ENCODE results near the gene PTPRO.

PTPRO gene

DNA sequence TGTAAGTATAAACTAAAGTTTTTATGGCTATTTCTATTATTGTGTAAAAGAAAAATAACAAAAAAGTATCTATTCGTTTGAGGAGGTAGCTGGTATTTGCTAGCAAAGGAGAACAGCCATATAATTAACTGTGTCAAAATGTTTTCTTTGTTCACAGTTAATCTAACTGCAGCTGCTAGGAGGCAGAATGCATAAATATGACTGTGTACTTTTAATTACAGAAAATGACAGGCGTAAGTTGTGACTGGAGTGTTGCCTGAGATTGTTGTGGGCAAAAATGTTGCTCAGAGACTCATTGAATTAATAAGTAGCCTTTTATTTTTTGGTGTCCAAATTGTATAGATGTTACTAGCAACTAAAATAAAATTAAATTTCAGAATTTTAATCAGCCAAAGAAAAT lies 33.5 kb downstream of the PTPRO start:
- no peak for DNase-seq

DNA sequence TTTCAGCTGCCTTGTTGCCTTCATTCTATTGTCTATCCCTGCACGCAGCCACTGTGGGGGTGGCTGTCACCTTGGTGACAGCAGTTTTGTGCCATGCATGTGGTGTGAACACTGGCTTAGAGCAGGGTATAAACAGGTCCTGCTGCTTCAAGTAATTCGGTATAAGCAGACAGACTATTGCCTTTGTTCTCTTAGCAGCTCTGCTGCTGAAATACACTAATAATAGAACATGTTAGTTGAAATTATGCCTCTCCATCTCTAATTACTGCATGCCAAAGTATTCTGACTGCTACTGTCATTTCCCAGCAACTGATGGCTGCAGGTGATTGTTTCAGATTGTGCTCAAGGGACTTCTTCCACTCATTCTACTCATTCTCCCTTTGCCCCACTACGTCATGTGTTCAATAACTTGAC lies 34.6 kb downstream of the PTPRO start:
- no peak for DNase-seq

DNA sequence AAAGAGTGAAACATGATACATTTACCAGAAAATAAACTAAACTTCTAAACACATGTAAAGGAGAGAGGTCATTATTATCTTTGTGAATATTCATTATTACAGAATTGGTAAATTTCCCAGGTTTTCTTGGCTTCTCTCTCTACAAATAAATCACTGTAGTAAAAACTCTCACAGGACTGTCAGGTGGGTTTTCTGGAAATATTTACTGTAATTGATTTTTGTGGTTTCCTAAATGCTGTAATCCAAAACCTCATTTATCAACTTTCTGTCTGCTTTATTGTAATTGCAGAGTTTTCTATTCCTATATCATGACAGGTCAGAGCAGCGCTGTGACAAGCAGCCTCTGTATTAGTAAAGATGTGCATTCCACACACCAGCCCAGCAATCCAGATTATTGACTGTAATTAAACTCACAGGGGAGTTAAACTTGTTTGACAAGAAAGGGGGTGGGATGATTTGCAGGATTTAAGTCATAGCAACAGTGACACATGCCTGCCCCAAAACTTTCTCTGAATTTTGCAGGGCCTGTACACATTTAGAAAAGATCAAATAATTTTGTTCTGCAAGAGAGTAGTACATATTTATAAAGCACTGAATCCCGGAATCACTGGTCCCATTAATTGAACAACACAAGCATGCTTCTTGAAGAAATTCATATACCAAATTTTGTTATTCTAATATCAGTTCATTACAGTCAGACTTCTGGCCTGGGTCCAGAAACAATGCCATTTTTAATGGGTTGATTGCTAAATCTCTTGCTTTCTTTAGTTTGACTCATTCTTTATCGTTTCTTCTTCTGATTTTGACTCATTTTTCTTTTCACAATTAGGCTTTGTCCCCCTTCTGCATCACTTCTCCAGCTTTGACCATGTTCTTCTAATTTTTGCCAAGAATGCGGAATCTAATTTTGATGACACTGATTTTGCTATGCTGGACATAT lies 42.2 kb downstream of the PTPRO start:
- DNase-seq: no peak

DNA sequence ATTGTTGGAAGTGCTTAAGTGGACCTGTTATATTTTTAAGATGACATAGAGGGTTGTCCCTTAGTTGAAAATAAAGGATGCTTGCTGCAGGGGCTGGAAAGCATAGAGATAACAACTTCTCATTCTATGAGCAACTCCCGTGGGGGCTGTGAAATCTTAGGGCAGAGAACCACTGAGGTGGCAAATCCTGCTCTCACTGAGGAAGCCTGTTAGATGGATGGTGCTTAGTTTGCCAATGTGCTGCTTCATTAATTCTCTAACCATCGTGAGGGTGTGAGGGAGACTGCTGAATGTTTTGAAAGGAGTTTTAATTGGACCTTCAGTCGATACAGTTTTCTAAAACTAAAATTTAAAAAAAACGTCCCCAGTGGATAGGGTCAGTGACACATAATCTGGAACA lies 46.5 kb downstream of the PTPRO start:
- no peak for DNase-seq

DNA sequence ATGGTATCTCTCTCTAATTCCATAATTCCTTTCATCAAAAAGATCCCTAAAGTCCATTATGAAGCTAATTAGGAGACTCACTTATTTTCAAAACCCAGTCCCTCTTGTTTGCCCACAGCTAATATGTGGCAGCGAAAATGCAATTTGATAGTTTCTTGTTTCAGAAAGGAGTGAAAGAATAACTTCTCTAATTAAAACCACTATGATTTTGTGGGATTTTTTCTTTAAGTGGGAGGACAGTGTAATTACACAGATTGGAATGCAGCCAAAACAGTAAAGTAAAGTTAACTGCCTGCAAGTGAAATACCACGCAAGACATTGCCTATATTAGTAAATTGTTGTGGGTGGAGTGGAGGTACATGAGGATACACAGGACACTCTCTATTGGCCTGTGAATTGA lies 50.0 kb downstream of the PTPRO start:
- no peak for DNase-seq

DNA sequence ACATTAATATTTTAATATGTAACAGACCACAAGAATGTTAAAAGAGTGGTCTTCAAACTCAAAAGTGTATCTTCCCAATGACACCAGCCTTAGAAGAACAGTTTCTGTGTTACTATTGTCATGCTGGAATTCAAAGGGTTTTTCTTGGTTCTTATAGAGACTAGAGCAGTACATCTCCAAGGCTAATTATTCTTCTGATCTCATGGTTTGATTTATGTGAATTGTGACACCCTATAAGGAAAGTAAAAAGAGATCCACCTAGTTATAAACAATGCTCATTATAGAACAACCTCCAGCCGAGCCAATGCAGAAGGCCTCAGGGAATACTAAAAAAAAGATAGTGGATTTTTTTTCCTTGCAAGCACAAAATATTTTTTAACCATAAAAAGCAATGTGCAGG lies 65.5 kb downstream of the PTPRO start:
- DNase-seq: no peak

DNA sequence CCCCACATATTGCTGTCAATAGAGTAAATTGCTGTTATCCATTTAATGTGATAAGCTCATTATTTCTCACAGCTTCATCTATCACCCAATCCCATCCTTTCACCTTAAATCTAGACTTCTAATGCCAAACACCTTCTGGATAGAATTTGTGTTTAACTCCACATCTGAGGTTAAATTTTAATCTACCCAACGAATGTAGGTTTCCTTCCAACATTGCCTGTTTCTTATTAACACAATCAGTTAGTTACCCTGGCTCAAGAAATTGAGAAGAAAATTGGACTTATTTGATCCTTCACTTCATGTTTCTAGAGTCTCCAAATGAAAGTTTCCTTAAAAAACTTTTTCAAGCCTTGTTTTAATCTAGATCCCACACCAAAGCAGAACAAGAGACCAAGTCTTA lies 67.3 kb downstream of the PTPRO start:
- no peak for DNase-seq

DNA sequence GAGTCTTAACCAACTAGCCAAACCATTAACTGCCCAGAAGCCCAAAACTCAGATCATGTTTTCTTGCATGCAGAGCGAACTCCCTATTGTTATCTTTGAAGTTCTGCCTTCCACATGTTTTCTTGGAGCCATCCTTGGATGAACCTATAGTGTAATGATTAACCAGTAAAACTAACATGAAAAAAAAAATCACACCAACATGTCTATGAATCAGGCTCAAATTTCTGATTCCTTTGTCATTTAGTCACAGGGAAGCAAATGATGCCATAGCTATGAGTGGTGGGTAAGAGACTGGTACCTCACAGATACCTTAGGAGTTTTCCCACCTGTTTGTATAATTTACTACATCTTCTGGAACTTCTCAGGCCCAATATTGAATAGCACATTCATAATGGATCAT lies 70.7 kb downstream of the PTPRO start:
- DNase-seq: no peak

DNA sequence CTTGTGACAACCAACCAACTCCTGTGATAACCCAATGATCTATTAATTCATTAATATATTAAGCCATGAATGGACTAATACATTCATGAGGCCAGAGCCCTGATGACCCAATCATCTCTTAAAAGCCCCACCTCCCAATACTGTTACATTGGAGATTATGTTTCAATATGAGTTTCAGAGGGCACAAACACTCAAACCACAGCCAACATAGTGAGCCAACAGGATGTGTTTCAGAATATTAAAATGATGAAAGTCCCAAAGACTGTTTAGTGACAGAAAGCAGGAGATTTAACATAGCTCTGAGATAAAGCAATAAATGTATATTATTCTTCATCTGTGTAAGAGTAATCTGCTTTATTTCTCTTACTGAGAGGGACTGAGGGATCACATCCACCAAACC lies 71.7 kb downstream of the PTPRO start:
- DNase-seq: no peak

DNA sequence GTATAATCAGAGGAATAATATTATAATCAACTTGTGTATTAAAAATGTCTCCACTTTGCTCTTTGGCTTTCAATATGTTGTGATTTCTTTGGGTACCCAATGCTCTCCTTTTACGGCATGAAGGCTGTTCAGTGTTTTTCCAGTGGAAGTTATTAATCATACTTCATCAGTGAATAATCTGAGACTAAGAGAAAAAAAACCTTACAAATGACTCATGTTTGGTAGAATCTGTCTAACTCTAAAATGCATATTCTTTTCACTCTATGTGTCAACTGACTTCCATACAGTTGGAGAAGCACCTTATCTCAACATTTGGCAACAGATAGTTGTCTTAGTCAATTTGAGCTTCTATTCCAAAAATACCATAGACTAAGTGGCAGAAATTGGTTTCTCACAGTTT lies 82.2 kb downstream of the PTPRO start:
- no peak for DNase-seq

DNA sequence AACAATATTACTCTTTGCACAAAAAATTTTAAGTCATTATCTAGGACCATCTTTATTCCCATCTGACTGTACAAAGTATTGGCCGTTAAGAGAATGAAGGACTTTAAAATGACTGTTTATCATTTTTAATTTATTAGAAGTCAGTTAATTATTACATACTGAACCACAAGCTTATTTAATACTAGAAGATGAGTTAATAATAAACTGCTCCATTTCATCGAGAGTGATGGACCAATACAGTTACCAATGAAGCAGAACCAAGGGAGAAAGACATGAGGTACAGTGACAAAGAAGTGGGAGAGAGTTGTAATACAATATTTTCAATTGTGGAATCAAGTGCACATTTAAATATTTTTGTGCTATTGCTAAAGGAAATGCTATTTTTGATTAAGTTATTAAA lies 83.3 kb downstream of the PTPRO start:
- DNase-seq: no peak

DNA sequence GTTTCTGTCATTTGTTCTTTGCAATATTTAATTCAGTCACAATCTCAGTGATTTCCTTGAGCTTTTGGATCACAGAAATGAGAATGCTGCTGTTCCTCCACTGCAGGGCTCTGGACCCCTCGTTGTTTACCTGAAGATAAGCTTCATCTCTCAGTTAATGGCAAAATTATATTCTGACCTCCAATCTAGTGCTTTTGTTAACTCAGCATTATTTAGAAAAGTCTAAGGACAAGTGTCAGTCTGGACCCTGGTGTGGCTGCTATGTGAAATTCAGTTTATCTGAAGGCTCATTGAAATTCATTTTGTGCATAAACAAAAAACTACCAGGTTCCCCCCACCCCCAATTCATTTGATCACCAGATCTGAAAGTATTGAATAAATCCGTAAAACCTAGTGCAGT lies 84.7 kb downstream of the PTPRO start:
- no peak for DNase-seq

DNA sequence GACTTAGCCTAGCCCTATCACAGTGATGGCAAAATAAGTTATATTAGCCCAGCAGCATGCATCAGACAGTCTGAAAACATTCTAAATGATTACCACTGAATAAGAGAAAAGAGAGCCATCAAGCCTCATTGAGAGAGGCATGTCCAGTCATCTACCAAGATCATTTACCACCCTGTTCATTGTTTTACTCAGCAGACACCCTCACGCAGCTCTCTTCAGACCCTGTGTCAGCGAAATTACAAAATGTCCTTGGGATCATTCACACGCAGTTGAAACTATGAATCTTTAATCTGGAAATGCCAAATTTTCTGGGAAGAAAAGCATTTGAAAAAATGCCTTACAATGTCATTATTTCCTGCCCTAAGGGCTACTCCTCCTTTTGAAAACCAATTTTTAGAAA lies 89.5 kb downstream of the PTPRO start:
- no peak for DNase-seq

DNA sequence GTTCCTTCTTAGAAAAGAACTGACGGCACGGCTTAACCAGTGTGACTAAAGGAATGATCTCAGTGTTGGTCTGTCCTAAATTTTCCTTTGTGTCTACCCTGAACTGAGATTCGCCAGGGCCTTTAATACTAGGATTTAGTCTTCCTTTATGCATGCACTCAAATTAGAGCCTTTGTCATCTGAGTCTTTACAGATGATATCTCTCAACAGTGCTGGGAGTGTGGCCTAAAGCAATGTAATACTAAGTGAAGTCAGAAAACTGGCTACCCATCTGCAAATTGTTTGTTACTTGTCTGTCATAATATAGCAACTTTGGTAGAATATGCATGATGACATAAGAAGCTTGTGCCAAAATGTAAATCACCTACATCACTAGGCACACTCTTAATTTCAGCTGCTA lies 95.4 kb downstream of the PTPRO start:
- no peak for DNase-seq

DNA sequence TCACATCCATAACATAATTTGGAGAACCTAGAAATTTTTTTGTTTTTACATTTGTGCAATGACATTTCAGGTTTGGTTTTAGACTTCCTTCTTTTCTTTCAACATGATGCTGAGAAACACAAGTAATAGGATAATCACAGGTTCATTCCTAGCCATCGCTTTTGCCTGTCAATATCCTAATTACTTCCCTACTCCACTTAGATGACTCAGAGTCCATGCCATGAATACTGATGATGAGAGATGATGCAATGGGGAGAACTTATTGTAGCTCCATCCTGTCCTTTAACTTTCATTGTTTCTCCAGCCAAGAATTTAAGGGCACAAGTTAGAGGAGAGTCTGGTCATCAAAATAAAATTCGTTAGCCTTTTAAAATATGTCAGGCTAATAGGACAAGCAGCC lies 101.3 kb downstream of the PTPRO start:
- no peak for DNase-seq

DNA sequence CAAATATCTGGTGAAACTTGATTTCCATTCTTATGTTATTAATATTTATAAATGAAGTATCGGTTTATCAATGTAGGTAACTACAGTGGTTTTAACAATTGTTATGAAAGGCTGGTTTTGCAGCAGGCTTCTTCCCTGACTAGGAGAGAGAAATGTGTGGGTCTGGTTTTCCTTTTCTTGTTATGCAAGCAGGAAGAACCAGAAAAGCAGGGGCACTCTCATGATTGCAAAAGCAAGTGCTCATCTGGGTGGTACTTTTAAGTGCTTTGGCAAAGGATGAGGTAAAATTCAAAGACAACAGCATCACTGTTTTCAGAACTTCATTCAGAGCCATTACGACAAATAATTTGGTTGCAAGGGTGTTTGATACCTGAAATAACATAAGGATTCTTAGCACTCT lies 105.6 kb downstream of the PTPRO start:
- no peak for DNase-seq

DNA sequence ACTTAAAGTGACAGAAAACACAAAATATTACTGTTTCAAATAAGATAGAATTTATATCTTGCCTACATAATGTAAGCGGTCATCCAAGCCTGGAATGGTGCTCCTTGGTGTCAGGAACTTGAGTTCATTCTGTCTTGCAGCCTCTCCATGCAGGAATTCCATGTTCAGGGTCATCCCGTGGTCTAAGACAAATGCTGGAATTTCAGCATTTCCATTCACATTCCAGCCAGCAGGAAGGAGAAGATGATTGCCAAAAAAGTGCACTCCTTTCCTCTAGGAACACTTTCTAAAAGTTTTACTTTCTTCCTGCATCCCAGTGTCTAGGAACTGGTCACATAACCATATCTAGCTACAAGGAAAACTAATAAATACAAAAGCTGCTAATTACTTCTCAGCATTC lies 106.3 kb downstream of the PTPRO start:
- no peak for DNase-seq

DNA sequence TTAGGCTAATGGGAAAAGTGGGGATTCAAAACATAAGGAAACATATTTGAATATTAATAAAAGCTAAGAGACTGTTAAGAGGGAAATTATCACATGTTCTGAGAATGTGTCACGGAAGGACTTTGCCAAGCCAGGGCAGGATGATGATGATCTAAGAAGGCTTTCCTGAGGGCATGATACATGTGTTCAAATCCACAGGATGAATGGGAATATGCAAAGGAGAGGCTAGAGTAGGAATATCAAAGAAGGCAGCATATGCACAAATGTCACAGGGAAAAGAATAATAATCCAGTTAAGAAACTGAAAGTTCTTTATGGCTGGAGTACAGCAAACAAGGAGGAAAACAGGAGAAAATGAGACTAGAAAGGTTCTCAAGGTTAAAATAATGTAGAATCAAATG lies 107.0 kb downstream of the PTPRO start:
- DNase-seq: no peak

DNA sequence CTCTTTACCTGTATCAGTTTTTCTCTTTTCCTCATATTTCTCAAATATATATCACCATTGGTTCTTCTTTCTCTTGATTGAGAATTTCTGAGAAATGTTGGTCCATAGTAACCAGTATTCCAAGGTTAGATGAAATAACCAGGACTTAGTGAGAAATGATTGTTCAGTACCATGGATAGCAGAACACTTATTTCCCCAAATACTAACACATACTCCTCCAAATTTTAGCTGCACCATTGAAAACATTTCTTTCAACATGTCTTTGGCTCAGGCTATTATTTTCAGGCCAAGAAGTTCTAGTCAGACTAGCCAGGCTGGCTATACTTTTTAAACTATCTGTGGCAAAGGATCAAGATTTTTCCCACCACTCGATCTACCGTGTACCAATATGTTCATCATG lies 113.3 kb downstream of the PTPRO start:
- DNase-seq: no peak

DNA sequence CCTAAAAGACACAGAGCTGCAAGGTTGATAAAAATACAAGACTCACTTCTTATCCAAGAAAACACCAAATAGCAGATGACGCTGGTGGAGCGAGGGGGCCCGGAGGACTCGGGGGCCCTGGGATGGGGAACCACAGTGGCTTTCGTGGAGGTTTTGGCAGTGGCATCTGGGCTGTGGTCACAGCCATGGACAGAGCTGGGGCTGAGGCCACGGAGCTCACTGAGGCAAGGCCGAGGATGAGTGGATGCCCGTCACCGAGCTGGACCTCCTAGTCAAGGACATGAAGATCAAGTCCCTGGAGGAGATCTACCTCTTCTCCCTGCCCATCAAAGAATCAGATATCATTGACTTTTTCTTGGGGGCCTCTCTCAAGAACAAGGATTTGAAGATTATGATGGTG lies 117.2 kb downstream of the PTPRO start:
- no peak for DNase-seq

DNA sequence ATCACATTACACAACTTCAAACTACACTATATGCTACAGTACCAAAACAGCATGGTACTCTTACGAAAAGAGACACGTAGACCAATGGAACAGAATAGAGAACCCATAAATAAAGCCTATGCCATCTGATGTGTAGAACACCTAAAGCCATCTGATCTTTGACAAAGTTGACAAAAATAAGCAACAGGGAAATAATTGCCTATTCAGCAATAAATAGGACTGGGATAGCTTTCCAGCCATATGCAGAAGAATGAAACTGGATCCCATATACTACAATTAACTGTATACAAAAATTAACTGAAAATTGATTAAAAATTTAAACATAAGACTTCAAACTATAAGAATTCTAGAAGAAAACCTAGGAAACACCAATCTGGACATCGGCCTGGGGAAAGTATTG lies 120.7 kb downstream of the PTPRO start:
- DNase-seq: no peak

DNA sequence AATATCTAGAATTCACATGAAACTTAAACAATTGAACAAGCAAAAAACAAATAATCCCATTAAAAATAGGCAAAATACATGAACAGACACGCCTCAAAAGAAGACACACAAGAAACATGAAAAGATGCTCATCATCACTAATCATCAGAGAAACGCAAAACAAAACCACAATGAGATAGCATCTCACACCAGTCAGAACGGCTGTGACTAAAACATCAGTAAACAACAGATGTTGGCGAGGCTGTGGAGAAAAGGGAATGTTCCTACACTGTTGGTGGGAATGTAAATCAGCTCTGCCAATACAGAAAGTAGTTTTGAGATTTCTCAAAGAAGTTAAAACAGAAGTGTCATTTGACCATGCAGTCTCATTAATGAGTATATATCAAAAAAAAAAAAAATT lies 121.3 kb downstream of the PTPRO start:
- no peak for DNase-seq

DNA sequence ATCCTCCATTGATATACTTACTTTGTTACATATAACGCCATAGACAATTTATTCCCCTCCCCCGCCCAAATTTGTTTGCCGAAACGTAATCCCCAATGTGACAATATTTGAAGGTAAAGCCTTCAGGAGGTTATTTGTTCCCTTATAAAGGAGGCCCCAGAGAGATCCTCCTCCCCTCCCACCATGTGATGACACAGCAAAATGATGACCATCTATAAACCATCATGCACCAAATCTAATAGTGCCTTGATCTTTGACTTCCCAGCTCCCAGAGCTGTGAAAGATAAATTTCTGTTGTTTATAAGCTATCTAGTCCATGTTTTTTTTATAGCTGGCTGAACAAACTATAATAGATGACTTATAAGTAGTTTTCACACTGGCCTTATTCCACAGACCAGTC lies 122.2 kb downstream of the PTPRO start:
- DNase-seq: no peak

DNA sequence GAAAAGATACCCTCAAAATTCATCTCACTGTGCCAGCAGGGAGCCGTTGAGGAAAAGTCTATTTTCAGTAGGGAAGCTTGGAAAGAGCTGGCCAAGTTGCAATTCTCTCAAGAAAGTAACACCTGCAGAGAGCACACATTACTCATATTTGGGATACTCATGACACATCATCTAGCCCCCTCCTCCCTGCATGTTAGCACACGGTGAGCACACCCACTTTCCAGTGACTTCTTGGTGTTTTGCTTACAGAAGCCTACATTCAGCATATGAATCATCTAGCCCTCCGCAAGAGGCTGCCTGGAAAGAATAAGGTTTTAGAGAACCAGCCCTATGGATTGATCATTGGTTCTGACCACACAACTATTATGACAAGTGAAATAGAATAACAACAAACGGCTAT lies 124.5 kb downstream of the PTPRO start:
- DNase-seq: no peak

DNA sequence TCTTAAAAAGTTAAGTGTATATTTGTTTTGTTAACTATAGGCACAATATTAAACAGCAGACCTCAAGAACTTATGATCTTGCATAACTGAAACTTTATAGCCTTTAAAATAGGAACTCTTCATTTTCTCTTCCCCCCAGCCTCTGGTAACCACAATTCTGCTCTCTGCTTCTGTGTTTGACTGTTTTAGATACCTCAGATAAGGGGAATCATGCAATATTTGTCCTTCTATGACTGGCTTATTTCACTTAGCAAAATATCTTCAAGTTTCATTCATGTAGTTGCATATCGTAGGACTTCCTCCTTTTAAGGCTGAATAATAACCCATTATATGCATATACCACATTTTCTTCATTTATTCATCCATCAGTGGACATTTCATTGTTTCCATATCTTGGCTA lies 131.3 kb downstream of the PTPRO start:
- DNase-seq: no peak
